WTC11 (cell line): Measurements from ENCODE around the gene CPNE1. TPM values are rescaled to one million over a fixed set of nuclear protein-coding genes. Genes with fewer than 3 reads are reported as not detected.

Source experiments
- CBFB ChIP-seq: sonication (generic); formaldehyde crosslinking; IDR thresholded peaks from 2 replicates; pipeline ENCODE4 v1.8.1; 2022; ENCODE audit warnings: mild to moderate bottlenecking, low read depth, missing genetic modification reagents
- CREM ChIP-seq: sonication (generic); formaldehyde crosslinking; IDR thresholded peaks from 2 replicates; pipeline ENCODE4 v1.8.1; 2022; ENCODE audit warnings: mild to moderate bottlenecking, missing genetic modification reagents, moderate library complexity
- E2F5 ChIP-seq: sonication (generic); formaldehyde crosslinking; IDR thresholded peaks from 2 replicates; pipeline ENCODE4 v1.8.1; 2022; ENCODE audit warnings: mild to moderate bottlenecking, moderate library complexity, missing genetic modification reagents
- ELF4 ChIP-seq: sonication (generic); formaldehyde crosslinking; IDR thresholded peaks from 2 replicates; pipeline ENCODE4 v1.8.1; 2022; ENCODE audit warnings: low read depth, mild to moderate bottlenecking, moderate library complexity, missing genetic modification reagents
- EMX1 ChIP-seq: fragments of 250-450 bp; sonication (Bioruptor Pico); IDR thresholded peaks from 2 replicates; pipeline ENCODE4 v1.8.0; 2021; ENCODE audit warnings: mild to moderate bottlenecking
- ETV6 ChIP-seq: sonication (generic); formaldehyde crosslinking; IDR thresholded peaks from 2 replicates; pipeline ENCODE4 v1.8.1; 2022; ENCODE audit warnings: mild to moderate bottlenecking, missing genetic modification reagents
- FOXK1 ChIP-seq: sonication (generic); formaldehyde crosslinking; IDR thresholded peaks from 2 replicates; pipeline ENCODE4 v1.8.0; 2022; ENCODE audit warnings: mild to moderate bottlenecking, moderate library complexity, missing genetic modification reagents
- IRF2 ChIP-seq: sonication (generic); formaldehyde crosslinking; IDR thresholded peaks from 2 replicates; pipeline ENCODE4 v1.8.0; 2022; ENCODE audit warnings: low read depth, missing genetic modification reagents, borderline replicate concordance
- JUN ChIP-seq: sonication (generic); formaldehyde crosslinking; IDR thresholded peaks from 2 replicates; pipeline ENCODE4 v1.8.0; 2023; ENCODE audit warnings: mild to moderate bottlenecking, missing genetic modification reagents
- KAT7 ChIP-seq: sonication (generic); formaldehyde crosslinking; IDR thresholded peaks from 2 replicates; pipeline ENCODE4 v1.8.1; 2023; ENCODE audit warnings: missing genetic modification reagents, mild to moderate bottlenecking, borderline replicate concordance
- NFATC4 ChIP-seq: fragments of 250-450 bp; sonication (Bioruptor Pico); IDR thresholded peaks from 2 replicates; pipeline ENCODE4 v1.9.0; 2021; ENCODE audit warnings: mild to moderate bottlenecking
- NFE2L1 ChIP-seq: sonication (generic); formaldehyde crosslinking; IDR thresholded peaks from 2 replicates; pipeline ENCODE4 v1.8.1; 2023; ENCODE audit warnings: missing genetic modification reagents
- NFYB ChIP-seq: sonication (generic); formaldehyde crosslinking; conservative IDR thresholded peaks from 2 replicates; pipeline ENCODE4 v1.8.0; 2022; ENCODE audit warnings: low read depth, missing genetic modification reagents
- NR1H2 ChIP-seq: sonication (generic); formaldehyde crosslinking; IDR thresholded peaks from 2 replicates; pipeline ENCODE4 v1.9.0; 2021; ENCODE audit warnings: mild to moderate bottlenecking, moderate library complexity, missing genetic modification reagents
- NR3C1 ChIP-seq: sonication (generic); formaldehyde crosslinking; conservative IDR thresholded peaks from 2 replicates; pipeline ENCODE4 v1.8.1; 2023; ENCODE audit warnings: low read depth, mild to moderate bottlenecking, missing genetic modification reagents
- RELA ChIP-seq: sonication (generic); formaldehyde crosslinking; IDR thresholded peaks from 2 replicates; pipeline ENCODE4 v1.8.1; 2022; ENCODE audit warnings: missing genetic modification reagents, mild to moderate bottlenecking, borderline replicate concordance
- RORB ChIP-seq: fragments of 250-450 bp; sonication (Bioruptor Pico); IDR thresholded peaks from 2 replicates; pipeline ENCODE4 v1.9.0; 2021; ENCODE audit warnings: mild to moderate bottlenecking
- TCF7 ChIP-seq: sonication (generic); formaldehyde crosslinking; IDR thresholded peaks from 2 replicates; pipeline ENCODE4 v1.8.0; 2022; ENCODE audit warnings: mild to moderate bottlenecking, low read depth, missing genetic modification reagents, moderate library complexity
- TEAD1 ChIP-seq: sonication (generic); formaldehyde crosslinking; IDR thresholded peaks from 2 replicates; pipeline ENCODE4 v1.8.0; 2022; ENCODE audit warnings: mild to moderate bottlenecking, missing genetic modification reagents
- TEAD4 ChIP-seq: sonication (generic); formaldehyde crosslinking; IDR thresholded peaks from 2 replicates; pipeline ENCODE4 v1.8.0; 2022; ENCODE audit warnings: mild to moderate bottlenecking, missing genetic modification reagents
- ZNF121 ChIP-seq: sonication (generic); formaldehyde crosslinking; IDR thresholded peaks from 2 replicates; pipeline ENCODE4 v1.8.0; 2023; ENCODE audit warnings: missing genetic modification reagents
- ZNF138 ChIP-seq: sonication (generic); formaldehyde crosslinking; conservative IDR thresholded peaks from 2 replicates; pipeline ENCODE4 v1.8.1; 2022; ENCODE audit warnings: mild to moderate bottlenecking, moderate library complexity, missing genetic modification reagents
- ZNF281 ChIP-seq: sonication (generic); formaldehyde crosslinking; IDR thresholded peaks from 2 replicates; pipeline ENCODE4 v1.8.0; 2023; ENCODE audit warnings: mild to moderate bottlenecking, missing genetic modification reagents
- ZNF532 ChIP-seq: fragments of 250-450 bp; sonication (Bioruptor Pico); IDR thresholded peaks from 2 replicates; pipeline ENCODE4 v1.9.0; 2021; ENCODE audit warnings: mild to moderate bottlenecking, borderline replicate concordance
- ZNF671 ChIP-seq: fragments of 250-450 bp; sonication (Bioruptor Pico); IDR thresholded peaks from 2 replicates; pipeline ENCODE4 v1.8.0; 2021; ENCODE audit warnings: mild to moderate bottlenecking
- total RNA-seq: library from RNA; stranded (reverse); gene quantifications from 3 replicates; pipeline ENCODE4 v1.2.3, GENCODE V29; 2021
- TF ChIP-seq, protein P1 (sequence below): sonication (generic); formaldehyde crosslinking; IDR thresholded peaks from 2 replicates; pipeline ENCODE4 v1.8.1; 2023; ENCODE audit warnings: mild to moderate bottlenecking, missing genetic modification reagents
- TF ChIP-seq, protein P2 (sequence below): sonication (generic); formaldehyde crosslinking; IDR thresholded peaks from 2 replicates; pipeline ENCODE4 v1.8.1; 2022; ENCODE audit warnings: low read depth, mild to moderate bottlenecking, moderate library complexity, missing genetic modification reagents, borderline replicate concordance

Gene CPNE1
- total RNA-seq, 1 experiment from 2014 or later: 312 TPM

DNA sequence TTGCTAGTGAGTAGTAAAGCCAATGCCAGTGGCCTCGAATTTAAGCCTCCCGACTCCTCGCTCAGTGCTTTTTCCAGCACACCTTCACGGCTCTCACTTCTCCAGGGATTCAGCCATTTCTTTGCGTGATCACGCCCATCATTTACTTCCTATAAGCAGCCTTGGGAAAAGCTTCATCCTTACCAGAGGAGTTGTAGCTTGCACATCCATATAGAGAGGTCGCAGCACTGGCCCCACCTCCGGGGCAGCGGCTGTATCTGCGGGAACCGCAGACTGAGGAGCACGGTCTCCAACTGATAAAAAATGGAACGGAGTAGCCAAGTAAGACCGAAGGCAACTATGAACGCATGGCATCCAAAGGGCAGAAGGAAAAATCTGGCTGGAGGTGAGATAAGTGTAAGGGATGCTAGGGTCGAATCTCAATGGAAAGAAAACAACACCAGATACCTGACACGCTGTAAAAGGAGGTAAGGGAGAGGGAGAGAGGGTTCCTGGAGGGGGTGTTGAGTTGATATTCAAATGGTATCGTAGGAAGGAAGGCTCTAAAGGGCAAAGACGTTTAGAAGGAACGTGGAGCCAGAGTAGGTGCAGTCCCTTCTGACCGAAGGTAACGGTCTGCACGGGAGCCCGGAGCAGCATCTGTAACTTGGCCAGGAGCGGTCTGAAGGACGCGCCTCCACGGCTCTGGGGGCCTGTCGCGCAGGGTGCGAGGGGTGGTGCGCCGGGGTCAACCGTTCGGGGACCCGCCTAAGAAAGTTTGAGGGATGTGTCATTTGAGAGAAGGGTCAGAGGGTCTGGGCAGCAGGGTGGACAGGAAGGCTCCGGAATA is 33.8 kb upstream of the CPNE1 start (continued):
- TF ChIP-seq ZNF532 (no peak), TEAD4 (CRISPR knock-in tag) (no peak), E2F5 (CRISPR knock-in tag) (no peak), NFYB (CRISPR knock-in tag) (no peak), ZNF138 (CRISPR knock-in tag) (no peak), NFATC4 (CRISPR knock-in tag) (no peak), NR3C1 (CRISPR knock-in tag) (no peak), TCF7 (CRISPR knock-in tag) (no peak), CBFB (CRISPR knock-in tag) (no peak), ZNF121 (no peak), RELA (CRISPR knock-in tag) (no peak), KAT7 (CRISPR knock-in tag) (no peak), ZNF281 (CRISPR knock-in tag) (0 out of 2 replicates have a peak, but pooled peaks have one; percentile 8), JUN (CRISPR knock-in tag) (0 out of 2 replicates have a peak, but pooled peaks have one; percentile 12), RORB (CRISPR knock-in tag) (no peak), EMX1 (no peak), NFE2L1 (CRISPR knock-in tag) (0 out of 2 replicates have a peak, but pooled peaks have one; percentile 18), NR1H2 (CRISPR knock-in tag) (no peak), CREM (CRISPR knock-in tag) (no peak), ELF4 (CRISPR knock-in tag) (peak; percentile 26; the same call in 1 of the 2 replicates), ZNF671 (CRISPR knock-in tag) (no peak), ETV6 (CRISPR knock-in tag) (no peak), FOXK1 (CRISPR knock-in tag) (no peak), TEAD1 (CRISPR knock-in tag) (no peak), IRF2 (CRISPR knock-in tag) (no peak)
- TF ChIP-seq, protein P1, sequence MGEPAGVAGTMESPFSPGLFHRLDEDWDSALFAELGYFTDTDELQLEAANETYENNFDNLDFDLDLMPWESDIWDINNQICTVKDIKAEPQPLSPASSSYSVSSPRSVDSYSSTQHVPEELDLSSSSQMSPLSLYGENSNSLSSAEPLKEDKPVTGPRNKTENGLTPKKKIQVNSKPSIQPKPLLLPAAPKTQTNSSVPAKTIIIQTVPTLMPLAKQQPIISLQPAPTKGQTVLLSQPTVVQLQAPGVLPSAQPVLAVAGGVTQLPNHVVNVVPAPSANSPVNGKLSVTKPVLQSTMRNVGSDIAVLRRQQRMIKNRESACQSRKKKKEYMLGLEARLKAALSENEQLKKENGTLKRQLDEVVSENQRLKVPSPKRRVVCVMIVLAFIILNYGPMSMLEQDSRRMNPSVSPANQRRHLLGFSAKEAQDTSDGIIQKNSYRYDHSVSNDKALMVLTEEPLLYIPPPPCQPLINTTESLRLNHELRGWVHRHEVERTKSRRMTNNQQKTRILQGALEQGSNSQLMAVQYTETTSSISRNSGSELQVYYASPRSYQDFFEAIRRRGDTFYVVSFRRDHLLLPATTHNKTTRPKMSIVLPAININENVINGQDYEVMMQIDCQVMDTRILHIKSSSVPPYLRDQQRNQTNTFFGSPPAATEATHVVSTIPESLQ: no peak
- TF ChIP-seq, protein P2, sequence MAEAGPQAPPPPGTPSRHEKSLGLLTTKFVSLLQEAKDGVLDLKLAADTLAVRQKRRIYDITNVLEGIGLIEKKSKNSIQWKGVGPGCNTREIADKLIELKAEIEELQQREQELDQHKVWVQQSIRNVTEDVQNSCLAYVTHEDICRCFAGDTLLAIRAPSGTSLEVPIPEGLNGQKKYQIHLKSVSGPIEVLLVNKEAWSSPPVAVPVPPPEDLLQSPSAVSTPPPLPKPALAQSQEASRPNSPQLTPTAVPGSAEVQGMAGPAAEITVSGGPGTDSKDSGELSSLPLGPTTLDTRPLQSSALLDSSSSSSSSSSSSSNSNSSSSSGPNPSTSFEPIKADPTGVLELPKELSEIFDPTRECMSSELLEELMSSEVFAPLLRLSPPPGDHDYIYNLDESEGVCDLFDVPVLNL (CRISPR knock-in tag): no peak
